SK-N-SH (cell line): ENCODE data around the gene SYT13. TPM values are rescaled to one million over a fixed set of nuclear protein-coding genes. Genes with fewer than 3 reads are reported as not detected.

ENCODE experiments used
- CTCF ChIA-PET: fragments of 300-600, 350-600 bp; formaldehyde crosslinking; extraction: SDS; loops from one replicate; lab custom pipeline; 2021; lab: Yijun Ruan, JAX
- POLR2A ChIA-PET: fragments of 350-600 bp; sonication (Branson Sonifier 250); formaldehyde crosslinking; extraction: SDS; loops from one replicate; lab custom pipeline; 2020; ENCODE audit warnings: antibody characterized with exemption, inconsistent platforms; lab: Yijun Ruan, JAX
- DNase-seq: peaks from one replicate; pipeline ENCODE4 v3.0.0; 2012
- H2AFZ ChIP-seq: fragments of 200-600 bp; sonication (generic); 2 replicates; pipeline ENCODE4 v1.8.1; 2016; ENCODE audit warnings: antibody characterized with exemption, mild to moderate bottlenecking, low read depth
- H3F3A ChIP-seq: fragments of 200-600 bp; sonication (generic); replicated peaks from 2 replicates; pipeline ENCODE3; 2016; ENCODE audit warnings: antibody characterized with exemption, mild to moderate bottlenecking; ENCODE audit not compliant: insufficient read depth
- H3K27ac ChIP-seq, 2 experiments: fragments of 200-500 bp in 1 of 2; fragments of 200-600 bp in 1 of 2; sonication (Bioruptor generic) in 1 of 2; sonication (generic), shearing (Covaris generic) in 1 of 2; 2 replicates each; pipeline versions ENCODE4 v1.5.1 to v1.6.1; 2014 to 2016; ENCODE audit warnings: low read depth in 2 of 2, inconsistent platforms in 1 of 2, low read length in 1 of 2, mild to moderate bottlenecking in 1 of 2, mixed read lengths in 1 of 2
- H3K27me3 ChIP-seq: fragments of 200-600 bp; sonication (generic), shearing (Covaris generic); 2 replicates; pipeline ENCODE4 v1.6.1; 2016; ENCODE audit warnings: mixed run types; ENCODE audit not compliant: insufficient read depth
- H3K36me3 ChIP-seq, 2 experiments: fragments of 200-500 bp in 1 of 2; fragments of 200-600 bp in 1 of 2; sonication (Bioruptor generic) in 1 of 2; sonication (generic) in 1 of 2; replicated peaks in 1 of 2; 2 replicates each; pipeline versions ENCODE3 to v1.5.1; 2014 to 2016; ENCODE audit warnings: low read length in 1 of 2, mild to moderate bottlenecking in 1 of 2; ENCODE audit not compliant: insufficient read depth in 2 of 2, control insufficient read depth in 1 of 2
- H3K4me1 ChIP-seq, 2 experiments: fragments of 200-500 bp in 1 of 2; fragments of 200-600 bp in 1 of 2; sonication (Bioruptor generic) in 1 of 2; sonication (generic), shearing (Covaris generic) in 1 of 2; 2 replicates each; pipeline versions ENCODE4 v1.5.1 to v1.6.1; 2014 to 2016; ENCODE audit warnings: low read depth in 1 of 2, low read length in 1 of 2, mixed run types in 1 of 2; ENCODE audit not compliant: insufficient read depth in 2 of 2, control insufficient read depth in 1 of 2
- H3K4me2 ChIP-seq: fragments of 200-600 bp; sonication (generic), shearing (Covaris generic); 2 replicates; pipeline ENCODE4 v1.6.1; 2017; ENCODE audit warnings: mixed run types
- H3K4me3 ChIP-seq, 2 experiments: fragments of 200-500 bp in 1 of 2; fragments of 200-600 bp in 1 of 2; sonication (Bioruptor generic) in 1 of 2; sonication (generic), shearing (Covaris generic) in 1 of 2; 2 replicates each; pipeline versions ENCODE4 v1.5.1 to v1.8.1; 2014 to 2016; ENCODE audit warnings: low read depth in 2 of 2, inconsistent platforms in 1 of 2, low read length in 1 of 2, mild to moderate bottlenecking in 1 of 2, mixed read lengths in 1 of 2, moderate library complexity in 1 of 2
- H3K79me2 ChIP-seq: fragments of 200-600 bp; sonication (generic); 2 replicates; pipeline ENCODE4 v1.8.1; 2017; ENCODE audit warnings: mild to moderate bottlenecking; ENCODE audit not compliant: insufficient read depth
- H3K9ac ChIP-seq: fragments of 200-600 bp; sonication (generic); 2 replicates; pipeline ENCODE4 v1.6.1; 2017; ENCODE audit warnings: mixed run types
- H3K9me2 ChIP-seq: fragments of 200-600 bp; sonication (generic); 2 replicates; pipeline ENCODE4 v1.6.1; 2017; ENCODE audit warnings: mixed run types
- H3K9me3 ChIP-seq: fragments of 200-600 bp; sonication (generic); 2 replicates; pipeline ENCODE4 v1.6.1; 2017; ENCODE audit warnings: mixed run types, mild to moderate bottlenecking, moderate library complexity
- H4K20me1 ChIP-seq: fragments of 200-600 bp; sonication (generic); 2 replicates; pipeline ENCODE4 v1.6.1; 2017; ENCODE audit warnings: mild to moderate bottlenecking, mixed run types; ENCODE audit not compliant: insufficient read depth
- CHD2 ChIP-seq: fragments of 150-350 bp; IDR thresholded peaks from 2 replicates; pipeline ENCODE4 v1.6.1; 2018; ENCODE audit warnings: low read length; ENCODE audit not compliant: partially characterized antibody
- EP300 ChIP-seq, 2 experiments: IDR thresholded peaks; 2 replicates each; pipeline versions ENCODE4 v1.4.0 to v1.6.1; 2012; ENCODE audit warnings: borderline replicate concordance in 1 of 2, low read depth in 1 of 2, low read length in 1 of 2
- EZH2phosphoT487 ChIP-seq: fragments of 200-600 bp; sonication (generic); IDR thresholded peaks from 2 replicates; pipeline ENCODE4 v1.6.1; 2017; ENCODE audit warnings: low read depth, mixed run types, mild to moderate bottlenecking, antibody characterized with exemption, moderate library complexity, borderline replicate concordance
- FOXJ3 ChIP-seq: sonication (generic); formaldehyde crosslinking; IDR thresholded peaks from 2 replicates; pipeline ENCODE4 v1.5.1; 2020; ENCODE audit warnings: mild to moderate bottlenecking, missing genetic modification reagents
- FOXM1 ChIP-seq: IDR thresholded peaks from 2 replicates; pipeline ENCODE4 v1.4.0; 2012; ENCODE audit warnings: low read depth, mild to moderate bottlenecking
- GABPA ChIP-seq: IDR thresholded peaks from 2 replicates; pipeline ENCODE4 v1.4.0; 2012; ENCODE audit warnings: low read depth, mild to moderate bottlenecking
- NFIC ChIP-seq: IDR thresholded peaks from 2 replicates; pipeline ENCODE4 v1.4.0; 2012; ENCODE audit warnings: borderline replicate concordance
- RAD21 ChIP-seq: IDR thresholded peaks from 2 replicates; pipeline ENCODE4 v1.6.1; 2012; ENCODE audit warnings: mild to moderate bottlenecking, low read length
- RCOR1 ChIP-seq: fragments of 150-350 bp; IDR thresholded peaks from 2 replicates; pipeline ENCODE4 v1.6.1; 2017; ENCODE audit warnings: antibody characterized with exemption, low read length
- REST ChIP-seq: IDR thresholded peaks from 2 replicates; pipeline ENCODE4 v1.6.1; 2012; ENCODE audit warnings: mild to moderate bottlenecking, low read depth, low read length, moderate library complexity
- RXRA ChIP-seq: IDR thresholded peaks from 2 replicates; pipeline ENCODE4 v1.4.0; 2012; ENCODE audit warnings: low read depth, mild to moderate bottlenecking, borderline replicate concordance
- SIN3A ChIP-seq: IDR thresholded peaks from 2 replicates; pipeline ENCODE4 v1.6.1; 2012; ENCODE audit warnings: low read depth, mild to moderate bottlenecking, low read length, moderate library complexity, borderline replicate concordance
- WGBS: methylation state at CpG from one replicate; pipeline ENCODE4 v1.1.6; 2017; ENCODE audit warnings: low lambda C conversion rate; 5-methylcytosine and 5-hydroxymethylcytosine counted together
- polyA plus RNA-seq, 3 experiments: library from polyadenylated mRNA; depleted of rRNA; stranded (reverse); fragments of >200 nt; gene quantifications; 2 replicates each; pipeline ENCODE4 v1.2.3, GENCODE V29; 2012
- TF ChIP-seq, protein P1 (sequence below): IDR thresholded peaks from 2 replicates; pipeline ENCODE4; 2012

SYT13 gene
- polyA plus RNA-seq, 1 of the 3 experiments (the other 2 are of a cell fraction), result not detected

GRCh38 chr11:45272701-45273100 lies 13.4 kb downstream of the SYT13 start:
- CTCF ChIA-PET, result interaction anchor here (1.2 kb wide), 1 partner anchor 345 kb away, joined by 3 read pairs; no protein-coding TSS in a partner anchor
- no peak overlapping the region for H3K27ac ChIP-seq
- H3F3A ChIP-seq, result no peaks in the 10 kb centered on the region
- 36% methylated on average over 2 of the region's 2 CpGs for WGBS
- H2AFZ ChIP-seq, result no peak overlapping the region
- H3K4me2 ChIP-seq, result no peak overlapping the region
- no peaks in the 10 kb centered on the region for H3K9me3 ChIP-seq
- H3K4me1 ChIP-seq, result no peaks in the 10 kb centered on the region
- TF ChIP-seq EZH2phosphoT487 (no peak), EP300 (IDR thresholded peaks at IDR 0.05; ENCODE audit: borderline replicate concordance in 1 of 2, low read depth in 1 of 2, low read length in 1 of 2) (no peak), RCOR1 (no peak), CHD2 (no peak), SIN3A (no peak), FOXM1 (no peak), FOXJ3 (CRISPR knock-in tag) (no peak), GABPA (no peak), RAD21 (no peak), REST (no peak), RXRA (no peak), NFIC (no peak)
- TF ChIP-seq, protein P1, sequence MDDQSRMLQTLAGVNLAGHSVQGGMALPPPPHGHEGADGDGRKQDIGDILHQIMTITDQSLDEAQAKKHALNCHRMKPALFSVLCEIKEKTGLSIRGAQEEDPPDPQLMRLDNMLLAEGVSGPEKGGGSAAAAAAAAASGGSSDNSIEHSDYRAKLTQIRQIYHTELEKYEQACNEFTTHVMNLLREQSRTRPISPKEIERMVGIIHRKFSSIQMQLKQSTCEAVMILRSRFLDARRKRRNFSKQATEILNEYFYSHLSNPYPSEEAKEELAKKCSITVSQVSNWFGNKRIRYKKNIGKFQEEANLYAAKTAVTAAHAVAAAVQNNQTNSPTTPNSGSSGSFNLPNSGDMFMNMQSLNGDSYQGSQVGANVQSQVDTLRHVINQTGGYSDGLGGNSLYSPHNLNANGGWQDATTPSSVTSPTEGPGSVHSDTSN, result no peak
- no peaks in the 10 kb centered on the region for H3K9me2 ChIP-seq
- no peaks in the 10 kb centered on the region for H3K79me2 ChIP-seq
- POLR2A ChIA-PET, result no interaction called here
- no peaks in the 10 kb centered on the region for H4K20me1 ChIP-seq
- no peak for DNase-seq
- no peaks in the 10 kb centered on the region for H3K27me3 ChIP-seq
- H3K36me3 ChIP-seq, result no peaks in the 10 kb centered on the region
- no peak overlapping the region for H3K9ac ChIP-seq
- H3K4me3 ChIP-seq, result no peak overlapping the region
